ENCODE data around the gene KLF1. TPM values are rescaled to one million over a fixed set of nuclear protein-coding genes. Genes with fewer than 3 reads are reported as not detected.

Gene KLF1
- total RNA-seq, 1 donor from 2014 or later: not detected

GRCh38 chr19:12864143-12864542 is 22.9 kb downstream of the KLF1 start:
- Mint-ChIP-seq H3K36me3 (ENCODE audit: unreplicated experiment) (no peaks in the 10 kb centered on the region), H3K27me3 (ENCODE audit: unreplicated experiment) (peaks cover 14% of the 10 kb centered on the region), H3K27ac (ENCODE audit: unreplicated experiment) (no peak overlapping the region), H3K4me3 (ENCODE audit: unreplicated experiment) (no peak overlapping the region), H3K4me1 (ENCODE audit: unreplicated experiment) (peaks cover 5% of the 10 kb centered on the region), H3K9me3 (ENCODE audit: unreplicated experiment) (no peaks in the 10 kb centered on the region)
- DNase-seq (ENCODE audit: extremely low spot score, unreplicated experiment): no peak
- TF ChIP-seq CTCF (IDR thresholded peaks at IDR 0.05): no peak

DNA sequence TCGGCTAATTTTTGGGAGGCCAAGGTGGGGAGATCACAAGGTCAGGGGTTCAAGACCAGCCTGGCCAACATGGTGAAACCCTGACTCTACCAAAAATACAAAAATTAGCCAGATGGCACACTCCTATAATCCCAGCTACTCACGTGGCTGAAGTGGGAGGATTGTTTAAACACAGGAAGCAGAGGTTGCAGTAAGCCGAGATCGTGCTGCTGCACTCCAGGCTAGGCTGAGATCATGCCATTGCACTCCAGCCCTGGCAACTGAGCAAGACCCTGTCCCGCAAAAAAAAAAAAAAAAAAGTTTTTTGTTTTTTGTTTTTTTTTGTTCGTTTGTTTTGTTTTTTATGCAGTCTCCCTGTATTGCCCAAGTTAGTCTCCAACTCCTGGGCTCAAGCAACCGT is 27.5 kb downstream of the KLF1 start:
- no peak overlapping the region for H3K27ac Mint-ChIP-seq (ENCODE audit: unreplicated experiment)

GRCh38 chr19:12858041-12858928 is 28.7 kb downstream of the KLF1 start:
- Mint-ChIP-seq H3K4me3 (ENCODE audit: unreplicated experiment) (no peak overlapping the region), H3K4me1 (ENCODE audit: unreplicated experiment) (no peaks in the 10 kb centered on the region), H3K36me3 (ENCODE audit: unreplicated experiment) (no peaks in the 10 kb centered on the region), H3K9me3 (ENCODE audit: unreplicated experiment) (peaks cover 6% of the 10 kb centered on the region), H3K27me3 (ENCODE audit: unreplicated experiment) (peaks cover 14% of the 10 kb centered on the region), H3K27ac (ENCODE audit: unreplicated experiment) (no peak overlapping the region)
- no peak for DNase-seq (ENCODE audit: extremely low spot score, unreplicated experiment)
- TF ChIP-seq CTCF (IDR thresholded peaks at IDR 0.05): no peak

More for the DNA sequence above, 27.5 kb downstream of the KLF1 start:
- Mint-ChIP-seq H3K4me3 (ENCODE audit: unreplicated experiment) (no peak overlapping the region), H3K9me3 (ENCODE audit: unreplicated experiment) (peaks cover 6% of the 10 kb centered on the region), H3K4me1 (ENCODE audit: unreplicated experiment) (no peaks in the 10 kb centered on the region), H3K27me3 (ENCODE audit: unreplicated experiment) (peaks cover 18% of the 10 kb centered on the region), H3K36me3 (ENCODE audit: unreplicated experiment) (no peaks in the 10 kb centered on the region)
- TF ChIP-seq CTCF (IDR thresholded peaks at IDR 0.05): no peak
- DNase-seq (ENCODE audit: extremely low spot score, unreplicated experiment): no peak

DNA sequence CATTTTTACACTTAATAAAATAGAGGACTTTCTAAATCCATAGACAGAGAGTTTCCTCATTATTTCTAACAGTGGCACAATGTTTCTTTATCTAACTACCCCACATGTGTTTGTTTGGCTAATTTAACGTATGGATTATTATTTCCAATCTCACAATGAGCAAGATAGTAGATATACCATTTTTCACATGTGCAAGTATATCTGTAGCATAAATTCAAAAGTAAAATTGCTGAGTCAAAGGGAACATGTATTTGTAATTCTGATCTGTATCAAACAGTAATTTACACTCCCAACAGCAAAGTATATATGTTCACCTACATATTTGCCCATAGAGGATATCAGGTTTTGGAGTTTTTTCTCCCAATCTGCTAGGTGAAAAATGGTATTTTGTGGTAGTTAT is 30.3 kb downstream of the KLF1 start:
- H3K9me3 Mint-ChIP-seq (ENCODE audit: unreplicated experiment): peaks cover 6% of the 10 kb centered on the region
- TF ChIP-seq CTCF (IDR thresholded peaks at IDR 0.05): no peak
- no peaks in the 10 kb centered on the region for H3K4me1 Mint-ChIP-seq (ENCODE audit: unreplicated experiment)
- H3K4me3 Mint-ChIP-seq (ENCODE audit: unreplicated experiment): no peak overlapping the region
- no peak overlapping the region for H3K27ac Mint-ChIP-seq (ENCODE audit: unreplicated experiment)
- no peak for DNase-seq (ENCODE audit: extremely low spot score, unreplicated experiment)
- no peaks in the 10 kb centered on the region for H3K36me3 Mint-ChIP-seq (ENCODE audit: unreplicated experiment)
- peaks cover 6% of the 10 kb centered on the region for H3K27me3 Mint-ChIP-seq (ENCODE audit: unreplicated experiment)

Data from osteocyte (in vitro differentiated cells).